Peyer's patch (tissue), 4 donors: ENCODE data around the gene TTLL12.

Experiments used
- CTCF ChIP-seq, 6 experiments: fragments of 450-650 bp in 4 of 6; fragments of 200-600 bp in 2 of 6; sonication (generic) in 1 of 6; IDR thresholded peaks; one replicate each; pipeline ENCODE4 v1.5.1; 2017 to 2019; ENCODE audit warnings: antibody characterized with exemption in 6 of 6, mild to moderate bottlenecking in 3 of 6, moderate library complexity in 1 of 6
- POLR2A ChIP-seq, 2 donors: fragments of 450-650 bp; IDR thresholded peaks; one replicate each; pipeline ENCODE4 v1.5.1; 2017; ENCODE audit warnings: antibody characterized with exemption in 2 of 2, mild to moderate bottlenecking in 2 of 2, moderate library complexity in 2 of 2

GRCh38 chr22:43181321-43182076 lies 5.4 kb downstream of the TTLL12 start:
- no peak for TF ChIP-seq POLR2A (IDR thresholded peaks at IDR 0.05)
- no peak for TF ChIP-seq CTCF (IDR thresholded peaks at IDR 0.05)
